ENCODE results near the gene ANKRA2.

DNA sequence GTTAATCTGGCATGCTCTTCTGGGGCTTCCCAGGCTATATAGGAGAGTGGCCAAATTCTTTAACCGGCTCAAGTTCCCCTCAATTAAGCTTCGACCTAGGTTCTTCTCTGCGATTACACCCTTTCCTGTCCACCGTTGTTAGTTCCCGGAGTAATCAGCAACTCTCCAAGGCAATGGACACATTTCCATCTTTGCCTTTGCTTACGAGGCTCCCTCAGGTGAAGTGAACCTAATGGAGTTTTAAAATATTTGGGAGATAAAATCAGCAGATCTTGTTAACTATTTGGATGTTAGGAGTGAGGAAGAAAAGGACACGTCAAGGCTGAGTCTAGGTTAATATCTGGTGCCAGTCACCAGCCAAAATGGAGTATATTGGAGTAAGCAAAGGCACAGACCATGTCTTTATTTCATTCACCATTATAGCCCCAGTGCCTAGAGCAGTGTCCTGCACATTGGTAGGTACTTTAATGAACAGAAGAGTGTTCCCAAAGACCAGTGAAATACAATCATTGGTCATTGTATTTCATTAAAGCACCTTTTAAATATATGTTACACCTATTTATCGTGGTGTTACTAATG lies 619 bp upstream of the ANKRA2 start:
- TF ChIP-seq, protein P1, sequence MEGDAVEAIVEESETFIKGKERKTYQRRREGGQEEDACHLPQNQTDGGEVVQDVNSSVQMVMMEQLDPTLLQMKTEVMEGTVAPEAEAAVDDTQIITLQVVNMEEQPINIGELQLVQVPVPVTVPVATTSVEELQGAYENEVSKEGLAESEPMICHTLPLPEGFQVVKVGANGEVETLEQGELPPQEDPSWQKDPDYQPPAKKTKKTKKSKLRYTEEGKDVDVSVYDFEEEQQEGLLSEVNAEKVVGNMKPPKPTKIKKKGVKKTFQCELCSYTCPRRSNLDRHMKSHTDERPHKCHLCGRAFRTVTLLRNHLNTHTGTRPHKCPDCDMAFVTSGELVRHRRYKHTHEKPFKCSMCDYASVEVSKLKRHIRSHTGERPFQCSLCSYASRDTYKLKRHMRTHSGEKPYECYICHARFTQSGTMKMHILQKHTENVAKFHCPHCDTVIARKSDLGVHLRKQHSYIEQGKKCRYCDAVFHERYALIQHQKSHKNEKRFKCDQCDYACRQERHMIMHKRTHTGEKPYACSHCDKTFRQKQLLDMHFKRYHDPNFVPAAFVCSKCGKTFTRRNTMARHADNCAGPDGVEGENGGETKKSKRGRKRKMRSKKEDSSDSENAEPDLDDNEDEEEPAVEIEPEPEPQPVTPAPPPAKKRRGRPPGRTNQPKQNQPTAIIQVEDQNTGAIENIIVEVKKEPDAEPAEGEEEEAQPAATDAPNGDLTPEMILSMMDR (IDR thresholded peaks at IDR 0.05), result no peak
- no peak for TF ChIP-seq POLR2A (IDR thresholded peaks at IDR 0.05)

All from ovary (tissue), 3 donors.